Caco-2 (cell line): Measurements from ENCODE around the gene CPSF6. TPM values are rescaled to one million over a fixed set of nuclear protein-coding genes. Genes with fewer than 3 reads are reported as not detected.

ENCODE experiments used
- BruUV-seq: library from RNA; stranded (reverse); fragments of 400-500 nt; replicated peaks from 2 replicates; lab custom pipeline; 2021; lab: Mats Ljungman, UMichigan
- CTCF ChIA-PET: fragments of 300-600 bp; sonication (Branson Sonifier 250); formaldehyde crosslinking; loops from one replicate; lab custom pipeline; 2022; ENCODE audit warnings: antibody characterized with exemption; lab: Charles Lee
- POLR2A ChIA-PET: fragments of 300-600 bp; sonication (Branson Sonifier 250); formaldehyde crosslinking; loops from one replicate; lab custom pipeline; 2022; ENCODE audit warnings: antibody characterized with exemption; lab: Charles Lee
- DNase-seq, 2 experiments: peaks; one replicate each; pipeline versions ENCODE4 v3.0.0 to v3.0.0-alpha.2; 2020 to 2022
- H3K27me3 ChIP-seq: replicated peaks from 2 replicates; pipeline ENCODE4 v1.6.0; 2011; ENCODE audit warnings: low read length; ENCODE audit not compliant: control insufficient read depth, insufficient read depth
- H3K36me3 ChIP-seq: 2 replicates; pipeline ENCODE4 v1.5.1; 2011; ENCODE audit warnings: low read length; ENCODE audit not compliant: control insufficient read depth, insufficient read depth
- H3K4me1 ChIP-seq: fragments of 250-450 bp; sonication (Bioruptor Pico); 2 replicates; pipeline ENCODE4 v1.5.1; 2020; ENCODE audit warnings: mild to moderate bottlenecking
- H3K4me3 ChIP-seq: 2 replicates; pipeline ENCODE4 v1.5.1; 2011; ENCODE audit warnings: low read depth, mild to moderate bottlenecking, control low read depth, low read length
- H3K9me3 ChIP-seq: fragments of 250-450 bp; sonication (Bioruptor Pico); 2 replicates; pipeline ENCODE4 v1.5.1; 2020; ENCODE audit warnings: mild to moderate bottlenecking, moderate library complexity
- H3K27ac Mint-ChIP-seq: one replicate; pipeline ENCODE4 v1.8.0; 2022; ENCODE audit warnings: mixed read lengths; ENCODE audit not compliant: unreplicated experiment
- H3K27me3 Mint-ChIP-seq: one replicate; pipeline ENCODE4 v1.8.0; 2022; ENCODE audit warnings: mixed read lengths; ENCODE audit not compliant: insufficient read depth, unreplicated experiment
- H3K36me3 Mint-ChIP-seq: one replicate; pipeline ENCODE4 v1.8.0; 2022; ENCODE audit warnings: mild to moderate bottlenecking, mixed read lengths; ENCODE audit not compliant: insufficient read depth, unreplicated experiment
- H3K4me1 Mint-ChIP-seq: one replicate; pipeline ENCODE4 v1.8.0; 2022; ENCODE audit warnings: low read depth, mixed read lengths; ENCODE audit not compliant: unreplicated experiment
- H3K4me3 Mint-ChIP-seq: one replicate; pipeline ENCODE4 v1.8.0; 2022; ENCODE audit warnings: mild to moderate bottlenecking, moderate library complexity, mixed read lengths; ENCODE audit not compliant: unreplicated experiment
- H3K9me3 Mint-ChIP-seq: one replicate; pipeline ENCODE4 v1.8.0; 2022; ENCODE audit warnings: mixed read lengths; ENCODE audit not compliant: unreplicated experiment
- CTCF ChIP-seq, 2 experiments: fragments of 200-600 bp in 1 of 2; IDR thresholded peaks; 1 replicate in 1 of 2; 2 replicates in 1 of 2; pipeline versions ENCODE4 v1.5.1 to v1.8.0; 2011 to 2022; ENCODE audit warnings: antibody characterized with exemption in 1 of 2, control low read depth in 1 of 2, inconsistent platforms in 1 of 2, low read depth in 1 of 2, low read length in 1 of 2, mild to moderate bottlenecking in 1 of 2, moderate library complexity in 1 of 2; ENCODE audit not compliant: insufficient read depth in 1 of 2, severe bottlenecking in 1 of 2, unreplicated experiment in 1 of 2
- intact Hi-C: fragments of 100-400 bp; cut with micrococcal nuclease; formaldehyde crosslinking; loops from one replicate; pipeline ENCODE4 v1.10.0; 2022; ENCODE audit not compliant: unreplicated experiment
- total RNA-seq: library from RNA; stranded (reverse); gene quantifications from 2 replicates; pipeline ENCODE4 v1.2.3, GENCODE V29; 2022

The CPSF6 gene
- total RNA-seq, 1 experiment from 2014 or later = 124 TPM

- no peak overlapping the region for H3K4me3 Mint-ChIP-seq
- POLR2A ChIA-PET = no interaction called here
- no TSS peak for BruUV-seq
- no peaks in the 10 kb centered on the region for H3K27me3 Mint-ChIP-seq
- intact Hi-C loops = no loop called here
- no peak for DNase-seq
- no peaks in the 10 kb centered on the region for H3K4me1 Mint-ChIP-seq
- Histone ChIP-seq H3K27me3 (no peaks in the 10 kb centered on the region; the same call in 1 of the 2 replicates), H3K36me3 (no peaks in the 10 kb centered on the region), H3K4me3 (no peak overlapping the region), H3K9me3 (no peaks in the 10 kb centered on the region), H3K4me1 (no peaks in the 10 kb centered on the region)
- H3K27ac Mint-ChIP-seq = no peak overlapping the region
- no peak for TF ChIP-seq CTCF (IDR thresholded peaks at IDR 0.05; ENCODE audit: insufficient read depth in 1 of 2, low read depth in 1 of 2, low read length in 1 of 2, severe bottlenecking in 1 of 2, unreplicated experiment in 1 of 2)
- CTCF ChIA-PET = no interaction called here
- H3K9me3 Mint-ChIP-seq = no peaks in the 10 kb centered on the region
- no peaks in the 10 kb centered on the region for H3K36me3 Mint-ChIP-seq
These were observed 25.2 kb upstream of the CPSF6 start for GRCh38 chr12:69214169-69214568.

GRCh38 chr12:69225251-69225910 is 14.0 kb upstream of the CPSF6 start:
- ChIA-PET POLR2A (no interaction called here), CTCF (no interaction called here)
- H3K27me3 ChIP-seq = no peaks in the 10 kb centered on the region
- no peak overlapping the region for H3K4me3 ChIP-seq
- Mint-ChIP-seq H3K4me1 (no peaks in the 10 kb centered on the region), H3K4me3 (no peak overlapping the region), H3K36me3 (no peaks in the 10 kb centered on the region), H3K27ac (no peak overlapping the region), H3K27me3 (peaks cover 5% of the 10 kb centered on the region), H3K9me3 (peaks cover 1% of the 10 kb centered on the region)
- no TSS peak for BruUV-seq
- H3K4me1 ChIP-seq = no peaks in the 10 kb centered on the region
- peaks cover 8% of the 10 kb centered on the region; the same call in 1 of the 2 replicates for H3K9me3 ChIP-seq
- DNase-seq = no peak
- TF ChIP-seq CTCF (IDR thresholded peaks at IDR 0.05; ENCODE audit: insufficient read depth in 1 of 2, low read depth in 1 of 2, low read length in 1 of 2, severe bottlenecking in 1 of 2, unreplicated experiment in 1 of 2) = no peak
- intact Hi-C loops = no loop called here
- H3K36me3 ChIP-seq = no peaks in the 10 kb centered on the region

- H3K4me3 ChIP-seq = no peak overlapping the region
- H3K27me3 ChIP-seq = no peaks in the 10 kb centered on the region
- H3K36me3 Mint-ChIP-seq = no peaks in the 10 kb centered on the region
- peaks cover 33% of the 10 kb centered on the region for H3K9me3 Mint-ChIP-seq
- ChIA-PET CTCF (no interaction called here), POLR2A (no interaction called here)
- no peak overlapping the region for H3K4me3 Mint-ChIP-seq
- H3K36me3 ChIP-seq = no peaks in the 10 kb centered on the region
- no peak for TF ChIP-seq CTCF (IDR thresholded peaks at IDR 0.05; ENCODE audit: insufficient read depth in 1 of 2, low read depth in 1 of 2, low read length in 1 of 2, severe bottlenecking in 1 of 2, unreplicated experiment in 1 of 2)
- DNase-seq = no peak
- H3K27ac Mint-ChIP-seq = no peak overlapping the region
- H3K4me1 Mint-ChIP-seq = no peaks in the 10 kb centered on the region
- H3K27me3 Mint-ChIP-seq = no peaks in the 10 kb centered on the region
- intact Hi-C loops = no loop called here
- no peaks in the 10 kb centered on the region for H3K4me1 ChIP-seq
- peaks cover 18% of the 10 kb centered on the region; the same call in 1 of the 2 replicates for H3K9me3 ChIP-seq
- no TSS peak for BruUV-seq
These were observed 7.9 kb upstream of the CPSF6 start for GRCh38 chr12:69231479-69231878.
